H9 (cell line): ENCODE data around the gene ITPR2. TPM values are rescaled to one million over a fixed set of nuclear protein-coding genes. Genes with fewer than 3 reads are reported as not detected.

Experiments
- DNase-seq: peaks from one replicate; pipeline ENCODE4 v3.0.0-alpha.2; 2017
- H2AFZ ChIP-seq: one replicate; pipeline ENCODE4 v1.6.1; 2013; ENCODE audit warnings: mild to moderate bottlenecking, low read length, control low read depth, moderate library complexity
- H2AK5ac ChIP-seq: 2 replicates; pipeline ENCODE4 v1.6.1; 2013; ENCODE audit warnings: low read length, control low read depth, mixed read lengths; ENCODE audit not compliant: insufficient read length
- H2BK120ac ChIP-seq: one replicate; pipeline ENCODE4 v1.6.1; 2013; ENCODE audit warnings: low read depth, mild to moderate bottlenecking, low read length, control low read depth, inconsistent platforms; ENCODE audit not compliant: poor library complexity, severe bottlenecking
- H2BK12ac ChIP-seq: 2 replicates; pipeline ENCODE4 v1.6.1; 2013; ENCODE audit warnings: low read length, control low read depth, mixed read lengths, low read depth; ENCODE audit not compliant: insufficient read length
- H2BK15ac ChIP-seq: 2 replicates; pipeline ENCODE4 v1.6.1; 2013; ENCODE audit warnings: low read depth, low read length, control low read depth
- H2BK20ac ChIP-seq: one replicate; pipeline ENCODE4 v1.6.1; 2013; ENCODE audit warnings: low read depth, mild to moderate bottlenecking, low read length, control low read depth, inconsistent platforms; ENCODE audit not compliant: poor library complexity, severe bottlenecking
- H2BK5ac ChIP-seq: 2 replicates; pipeline ENCODE4 v1.6.1; 2013; ENCODE audit warnings: low read length, control low read depth, mixed read lengths; ENCODE audit not compliant: insufficient read length
- H3K14ac ChIP-seq: 2 replicates; pipeline ENCODE4 v1.6.1; 2013; ENCODE audit warnings: low read length, control low read depth; ENCODE audit not compliant: insufficient read depth
- H3K18ac ChIP-seq: 2 replicates; pipeline ENCODE4 v1.6.1; 2013; ENCODE audit warnings: low read depth, mild to moderate bottlenecking, mixed read lengths, low read length, control low read depth; ENCODE audit not compliant: insufficient read length
- H3K23ac ChIP-seq: 2 replicates; pipeline ENCODE4 v1.6.1; 2013; ENCODE audit warnings: low read length, control low read depth, mixed read lengths, low read depth; ENCODE audit not compliant: insufficient read length
- H3K23me2 ChIP-seq: 2 replicates; pipeline ENCODE4 v1.6.1; 2013; ENCODE audit warnings: low read depth, mild to moderate bottlenecking, mixed read lengths, low read length, control low read depth; ENCODE audit not compliant: insufficient read length, poor library complexity, severe bottlenecking
- H3K27ac ChIP-seq: 2 replicates; pipeline ENCODE4 v1.5.1; 2013; ENCODE audit warnings: low read length, control low read depth, mixed read lengths, low read depth; ENCODE audit not compliant: insufficient read length
- H3K27me3 ChIP-seq: 2 replicates; pipeline ENCODE4 v1.6.1; 2013; ENCODE audit warnings: low read length, control low read depth, inconsistent platforms; ENCODE audit not compliant: insufficient read depth
- H3K4ac ChIP-seq: 2 replicates; pipeline ENCODE4 v1.6.1; 2013; ENCODE audit warnings: low read depth, mild to moderate bottlenecking, control low read depth, inconsistent platforms, low read length, moderate library complexity
- H3K4me1 ChIP-seq: 2 replicates; pipeline ENCODE4 v1.6.1; 2013; ENCODE audit warnings: low read length, control low read depth, inconsistent platforms; ENCODE audit not compliant: insufficient read depth
- H3K4me2 ChIP-seq: 2 replicates; pipeline ENCODE4 v1.6.1; 2013; ENCODE audit warnings: low read length, control low read depth, mixed read lengths; ENCODE audit not compliant: insufficient read length, insufficient read depth
- H3K56ac ChIP-seq: 2 replicates; pipeline ENCODE4 v1.6.1; 2013; ENCODE audit warnings: low read depth, mild to moderate bottlenecking, mixed read lengths, low read length, control low read depth; ENCODE audit not compliant: insufficient read length
- H3K79me1 ChIP-seq: 2 replicates; pipeline ENCODE4 v1.6.1; 2013; ENCODE audit warnings: low read depth, mild to moderate bottlenecking, moderate library complexity, low read length, control low read depth, inconsistent platforms; ENCODE audit not compliant: insufficient read depth, poor library complexity, severe bottlenecking
- H3K79me2 ChIP-seq: 2 replicates; pipeline ENCODE4 v1.6.1; 2013; ENCODE audit warnings: low read length, control low read depth, inconsistent platforms; ENCODE audit not compliant: insufficient read depth
- H3K9ac ChIP-seq: 2 replicates; pipeline ENCODE4 v1.6.1; 2013; ENCODE audit warnings: low read length, control low read depth, mixed read lengths; ENCODE audit not compliant: insufficient read length; ENCODE audit errors: extremely low read depth
- H3K9me3 ChIP-seq: one replicate; pipeline ENCODE4 v1.6.1; 2013; ENCODE audit warnings: low read depth, low read length, inconsistent platforms; ENCODE audit not compliant: control insufficient read depth
- H3T11ph ChIP-seq: one replicate; pipeline ENCODE4 v1.6.1; 2013; ENCODE audit warnings: mild to moderate bottlenecking, low read length, control low read depth, inconsistent platforms
- H4K20me1 ChIP-seq: one replicate; pipeline ENCODE4 v1.6.1; 2013; ENCODE audit not compliant: control insufficient read depth, insufficient read length, insufficient read depth
- H4K5ac ChIP-seq: 2 replicates; pipeline ENCODE4 v1.6.1; 2013; ENCODE audit warnings: low read depth, mild to moderate bottlenecking, mixed read lengths, low read length, control low read depth; ENCODE audit not compliant: insufficient read length
- H4K8ac ChIP-seq: replicated peaks from 2 replicates; pipeline ENCODE4 v1.6.1; 2013; ENCODE audit warnings: low read length, control low read depth, mixed read lengths, low read depth; ENCODE audit not compliant: insufficient read length
- H4K91ac ChIP-seq: 2 replicates; pipeline ENCODE4 v1.6.1; 2013; ENCODE audit warnings: low read depth, mild to moderate bottlenecking, moderate library complexity, mixed read lengths, low read length, control low read depth; ENCODE audit not compliant: insufficient read length
- H3K27ac Mint-ChIP-seq, 3 experiments: 2 replicates in 2 of 3; 3 replicates in 1 of 3; pipeline ENCODE4 v1.8.0; 2020 to 2021; ENCODE audit warnings: mixed read lengths in 3 of 3, mild to moderate bottlenecking in 1 of 3, moderate library complexity in 1 of 3
- H3K27me3 Mint-ChIP-seq: 2 replicates; pipeline ENCODE4 v1.8.0; 2021; ENCODE audit warnings: low read depth, mild to moderate bottlenecking, moderate library complexity, mixed read lengths
- H3K36me3 Mint-ChIP-seq, 3 experiments: 2 replicates in 2 of 3; 3 replicates in 1 of 3; pipeline ENCODE4 v1.8.0; 2020 to 2021; ENCODE audit warnings: low read depth in 3 of 3, mixed read lengths in 3 of 3; ENCODE audit not compliant: insufficient read depth in 1 of 3
- H3K4me1 Mint-ChIP-seq, 2 experiments: 2 replicates each; pipeline ENCODE4 v1.8.0; 2020; ENCODE audit warnings: mixed read lengths in 2 of 2
- H3K4me3 Mint-ChIP-seq, 2 experiments: 2 replicates in 1 of 2; 3 replicates in 1 of 2; pipeline ENCODE4 v1.8.0; 2020 to 2021; ENCODE audit warnings: mild to moderate bottlenecking in 2 of 2, mixed read lengths in 2 of 2, moderate library complexity in 1 of 2
- H3K9me3 Mint-ChIP-seq, 2 experiments: 2 replicates in 1 of 2; 3 replicates in 1 of 2; pipeline ENCODE4 v1.8.0; 2020; ENCODE audit warnings: mild to moderate bottlenecking in 2 of 2, mixed read lengths in 2 of 2, moderate library complexity in 1 of 2
- WGBS: extraction: QIAGEN DNeasy Blood & Tissue Kit; methylation state at CpG from one replicate; pipeline ENCODE4 v1.1.7; 2013; ENCODE audit warnings: missing lambda C conversion rate, low lambda C conversion rate, mixed read lengths; ENCODE audit not compliant: insufficient read length; ENCODE audit errors: extremely low coverage; 5-methylcytosine and 5-hydroxymethylcytosine counted together
- total RNA-seq: library from RNA; stranded (reverse); gene quantifications from 2 replicates; pipeline ENCODE4 v1.2.1, GENCODE V29; 2021
- TF ChIP-seq, protein P1 (sequence below): fragments of 200-600 bp; sonication (generic); conservative IDR thresholded peaks from 3 replicates; pipeline ENCODE4 v1.8.0; 2021; ENCODE audit warnings: antibody characterized with exemption, mild to moderate bottlenecking

ITPR2 gene
- total RNA-seq, 1 experiment from 2014 or later, result 14.8 TPM

DNA sequence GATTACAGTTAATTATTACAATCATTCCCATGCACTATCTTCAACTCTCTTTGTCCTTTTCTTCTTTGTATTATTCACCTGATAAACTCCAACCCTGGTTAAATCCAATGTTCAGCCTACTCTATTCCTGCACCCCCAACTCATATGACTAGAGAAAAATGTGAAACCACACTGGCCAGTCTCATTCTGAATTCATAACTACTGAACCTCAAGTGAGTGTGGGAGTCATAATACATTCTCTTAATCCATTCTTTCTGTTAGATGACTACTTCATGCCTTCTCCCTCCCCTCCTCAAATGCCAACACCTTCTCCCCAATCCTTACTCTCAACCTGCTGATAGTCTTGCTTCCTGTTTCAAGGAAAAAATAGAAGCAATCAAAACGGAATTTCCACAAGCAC is 22.3 kb upstream of the ITPR2 start:
- no peak overlapping the region for H3K9ac ChIP-seq
- no peak overlapping the region for H3K14ac ChIP-seq
- H3K27ac ChIP-seq, result no peak overlapping the region
- H3K4me1 ChIP-seq, result peaks cover 2% of the 10 kb centered on the region; the same call in 1 of the 2 replicates
- Mint-ChIP-seq H3K4me1 (peaks cover 0 to 7% of the 10 kb centered on the region in 2 experiments; a peak in 2 of 4 replicates), H3K4me3 (no peak overlapping the region), H3K27ac (no peak overlapping the region), H3K27me3 (no peaks in the 10 kb centered on the region), H3K9me3 (no peaks in the 10 kb centered on the region), H3K36me3 (no peaks in the 10 kb centered on the region)
- H4K20me1 ChIP-seq, result no peaks in the 10 kb centered on the region
- TF ChIP-seq, protein P1, sequence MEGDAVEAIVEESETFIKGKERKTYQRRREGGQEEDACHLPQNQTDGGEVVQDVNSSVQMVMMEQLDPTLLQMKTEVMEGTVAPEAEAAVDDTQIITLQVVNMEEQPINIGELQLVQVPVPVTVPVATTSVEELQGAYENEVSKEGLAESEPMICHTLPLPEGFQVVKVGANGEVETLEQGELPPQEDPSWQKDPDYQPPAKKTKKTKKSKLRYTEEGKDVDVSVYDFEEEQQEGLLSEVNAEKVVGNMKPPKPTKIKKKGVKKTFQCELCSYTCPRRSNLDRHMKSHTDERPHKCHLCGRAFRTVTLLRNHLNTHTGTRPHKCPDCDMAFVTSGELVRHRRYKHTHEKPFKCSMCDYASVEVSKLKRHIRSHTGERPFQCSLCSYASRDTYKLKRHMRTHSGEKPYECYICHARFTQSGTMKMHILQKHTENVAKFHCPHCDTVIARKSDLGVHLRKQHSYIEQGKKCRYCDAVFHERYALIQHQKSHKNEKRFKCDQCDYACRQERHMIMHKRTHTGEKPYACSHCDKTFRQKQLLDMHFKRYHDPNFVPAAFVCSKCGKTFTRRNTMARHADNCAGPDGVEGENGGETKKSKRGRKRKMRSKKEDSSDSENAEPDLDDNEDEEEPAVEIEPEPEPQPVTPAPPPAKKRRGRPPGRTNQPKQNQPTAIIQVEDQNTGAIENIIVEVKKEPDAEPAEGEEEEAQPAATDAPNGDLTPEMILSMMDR, result no peak
- no CpG with 5 or more reads among the region's 1 CpG for WGBS
- H4K8ac ChIP-seq, result no peak overlapping the region
- H2BK15ac ChIP-seq, result no peak overlapping the region
- no peaks in the 10 kb centered on the region for H3K23me2 ChIP-seq
- H2AK5ac ChIP-seq, result no peak overlapping the region
- H2BK120ac ChIP-seq, result no peak overlapping the region
- H2AFZ ChIP-seq, result no peak overlapping the region
- H2BK20ac ChIP-seq, result no peak overlapping the region
- H2BK5ac ChIP-seq, result no peak overlapping the region
- H3K4me2 ChIP-seq, result no peak overlapping the region
- H3K27me3 ChIP-seq, result no peaks in the 10 kb centered on the region
- H3K18ac ChIP-seq, result no peak overlapping the region
- H4K91ac ChIP-seq, result no peak overlapping the region
- H4K5ac ChIP-seq, result no peak overlapping the region
- H3K79me2 ChIP-seq, result no peaks in the 10 kb centered on the region
- DNase-seq, result no peak
- H3K4ac ChIP-seq, result no peak overlapping the region
- H3T11ph ChIP-seq, result no peak overlapping the region
- H3K79me1 ChIP-seq, result no peaks in the 10 kb centered on the region
- H3K23ac ChIP-seq, result no peak overlapping the region
- no peak overlapping the region for H3K56ac ChIP-seq
- H2BK12ac ChIP-seq, result no peak overlapping the region
- H3K9me3 ChIP-seq, result no peaks in the 10 kb centered on the region
